OCI-LY3 (cell line): ENCODE results near the gene MICU1.

Experiments
- H2AFZ ChIP-seq: fragments of 200-600, 300-600 bp; shearing (Covaris generic); 2 replicates; pipeline ENCODE4 v1.6.0; 2014; ENCODE audit warnings: antibody characterized with exemption, low read depth, low read length
- H3K27ac ChIP-seq: fragments of 200-600, 300-600 bp; sonication (generic); 2 replicates; pipeline ENCODE4 v1.5.1; 2014; ENCODE audit warnings: mild to moderate bottlenecking, low read length, moderate library complexity, mixed read lengths
- H3K27me3 ChIP-seq: fragments of 200-600, 300-600 bp; sonication (generic); 2 replicates; pipeline ENCODE4 v1.6.1; 2014; ENCODE audit warnings: low read depth, low read length, mixed read lengths
- H3K36me3 ChIP-seq: fragments of 200-600, 300-600 bp; sonication (generic); replicated peaks from 2 replicates; pipeline ENCODE3; 2014; ENCODE audit warnings: low read depth, low read length, mixed read lengths
- H3K4me1 ChIP-seq: fragments of 300-600, 200-600 bp; sonication (generic); 2 replicates; pipeline ENCODE4 v1.6.1; 2014; ENCODE audit warnings: low read length, mixed read lengths
- H3K4me2 ChIP-seq: fragments of 200-600, 300-600 bp; sonication (generic); 2 replicates; pipeline ENCODE4 v1.6.1; 2014; ENCODE audit warnings: low read length, mixed read lengths
- H3K4me3 ChIP-seq: fragments of 300-600, 200-600 bp; sonication (generic); 2 replicates; pipeline ENCODE4 v1.5.1; 2014; ENCODE audit warnings: antibody characterized with exemption, mild to moderate bottlenecking, low read length, moderate library complexity
- H3K79me2 ChIP-seq: fragments of 300-600, 200-600 bp; shearing (Covaris generic); 2 replicates; pipeline ENCODE4 v1.6.1; 2014; ENCODE audit warnings: mild to moderate bottlenecking, low read length, mixed read lengths
- H3K9ac ChIP-seq: fragments of 300-600, 200-600 bp; shearing (Covaris generic); 2 replicates; pipeline ENCODE4 v1.6.0; 2014; ENCODE audit warnings: mild to moderate bottlenecking, low read length, moderate library complexity
- H3K9me3 ChIP-seq: fragments of 200-600, 300-600 bp; shearing (Covaris generic); 2 replicates; pipeline ENCODE4 v1.6.1; 2014; ENCODE audit warnings: low read length, mixed read lengths; ENCODE audit not compliant: insufficient read depth
- H4K20me1 ChIP-seq: fragments of 200-600, 300-600 bp; sonication (generic); 2 replicates; pipeline ENCODE4 v1.6.1; 2016; ENCODE audit warnings: low read length, mixed read lengths; ENCODE audit not compliant: insufficient read depth
- CTCF ChIP-seq: fragments of 200-600, 300-600 bp; sonication (generic); IDR thresholded peaks from 2 replicates; pipeline ENCODE4 v1.5.1; 2014; ENCODE audit warnings: antibody characterized with exemption, low read length, low read depth
- EZH2phosphoT487 ChIP-seq: fragments of 200-600 bp; shearing (Covaris generic); IDR thresholded peaks from 2 replicates; pipeline ENCODE4 v1.6.1; 2018; ENCODE audit warnings: antibody characterized with exemption, mixed run types, low read depth

The MICU1 gene

GRCh38 chr10:72321248-72322029 is 304.4 kb downstream of the MICU1 start:
- Histone ChIP-seq H3K27me3 (no peaks in the 10 kb centered on the region), H3K4me1 (peaks cover 57% of the 10 kb centered on the region), H4K20me1 (no peaks in the 10 kb centered on the region), H3K36me3 (no peaks in the 10 kb centered on the region), H3K4me2 (peak overlapping the region; percentile 87), H2AFZ (no peak overlapping the region), H3K9ac (peak overlapping the region; percentile 76), H3K27ac (peak overlapping the region; percentile 96), H3K9me3 (no peaks in the 10 kb centered on the region), H3K79me2 (no peaks in the 10 kb centered on the region), H3K4me3 (peak overlapping the region; percentile 77)
- TF ChIP-seq EZH2phosphoT487 (no peak), CTCF (no peak)

- H3K27me3 ChIP-seq = no peaks in the 10 kb centered on the region
- H4K20me1 ChIP-seq = no peaks in the 10 kb centered on the region
- peak overlapping the region; percentile 77 for H3K4me3 ChIP-seq
- H3K36me3 ChIP-seq = no peaks in the 10 kb centered on the region
- TF ChIP-seq CTCF = no peak
- TF ChIP-seq EZH2phosphoT487 = no peak
- H3K9me3 ChIP-seq = no peaks in the 10 kb centered on the region
- H2AFZ ChIP-seq = no peak overlapping the region
- peak overlapping the region; percentile 76 for H3K9ac ChIP-seq
- H3K27ac ChIP-seq = peak overlapping the region; percentile 96
- H3K4me2 ChIP-seq = peak overlapping the region; percentile 87
- peaks cover 57% of the 10 kb centered on the region for H3K4me1 ChIP-seq
- H3K79me2 ChIP-seq = no peaks in the 10 kb centered on the region
These were observed 305.1 kb downstream of the MICU1 start for GRCh38 chr10:72320676-72321247.

- Histone ChIP-seq H3K79me2 (no peaks in the 10 kb centered on the region), H3K9ac (peak overlapping the region; percentile 79), H3K9me3 (no peaks in the 10 kb centered on the region), H3K27me3 (no peaks in the 10 kb centered on the region), H4K20me1 (no peaks in the 10 kb centered on the region), H2AFZ (0 out of 2 replicates have a peak overlapping the region, but pooled peaks have one; percentile 44), H3K4me3 (peak overlapping the region; percentile 77), H3K36me3 (no peaks in the 10 kb centered on the region), H3K27ac (peak overlapping the region; percentile 96), H3K4me2 (peak overlapping the region; percentile 87), H3K4me1 (peaks cover 57% of the 10 kb centered on the region)
- TF ChIP-seq EZH2phosphoT487 (no peak), CTCF (no peak)
These were observed 306.2 kb downstream of the MICU1 start for GRCh38 chr10:72319416-72320254.
